ENCODE results near the gene STMN1. TPM values are rescaled to one million over a fixed set of nuclear protein-coding genes. Genes with fewer than 3 reads are reported as not detected.

Gene STMN1
- total RNA-seq, 1 experiment from 2014 or later: 346 TPM

DNA sequence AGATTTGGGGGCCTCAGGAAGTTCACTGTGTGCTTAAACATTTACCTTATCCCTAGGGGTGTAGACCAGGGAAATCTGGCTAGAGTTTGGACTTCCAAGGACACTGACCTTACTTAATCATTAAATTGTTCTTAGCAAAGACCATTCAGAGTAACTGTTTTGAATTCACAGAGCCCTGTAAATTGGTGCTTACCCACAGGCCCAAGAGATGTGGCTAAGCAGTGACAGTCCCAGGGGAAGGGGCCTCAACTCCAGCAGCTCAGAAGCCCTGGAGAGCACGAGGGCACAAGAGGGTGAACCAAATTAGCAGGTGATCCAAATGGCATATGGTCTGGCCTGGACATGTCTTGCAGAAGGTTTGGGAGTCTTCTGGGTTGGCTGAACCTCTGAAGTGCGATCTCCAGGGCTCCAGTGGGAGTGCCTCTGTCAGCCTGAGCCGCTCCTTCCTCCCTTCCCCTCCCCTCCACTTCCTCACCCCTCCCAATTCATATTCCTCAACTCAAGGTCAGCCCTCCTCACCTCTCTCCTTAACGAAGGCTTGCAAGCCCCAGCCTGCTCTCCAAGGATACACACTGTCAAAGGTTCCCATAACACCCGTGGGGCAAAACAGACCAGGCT is 35.0 kb downstream of the STMN1 start:
- DNase-seq (ENCODE audit: low spot score): no peak

DNA sequence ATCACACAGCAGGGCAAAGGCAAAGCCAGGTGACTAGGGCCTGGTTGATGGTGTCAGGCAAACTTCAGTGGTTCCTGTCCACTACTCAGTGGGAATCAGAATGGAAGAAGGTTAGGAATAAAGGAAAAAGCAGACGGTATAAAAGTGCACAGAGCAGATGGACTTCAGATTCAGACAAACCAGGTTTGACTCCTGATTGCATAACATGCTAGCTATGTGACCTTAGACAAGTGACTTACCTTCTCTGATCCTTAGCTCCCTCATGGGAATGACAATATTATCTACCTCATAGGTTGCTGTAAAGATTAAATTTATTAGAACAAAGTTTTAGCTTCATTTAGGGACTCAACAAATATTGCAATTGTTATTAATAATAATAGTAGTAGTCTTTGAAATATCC is 35.6 kb downstream of the STMN1 start:
- DNase-seq (ENCODE audit: low spot score): no peak

DNA sequence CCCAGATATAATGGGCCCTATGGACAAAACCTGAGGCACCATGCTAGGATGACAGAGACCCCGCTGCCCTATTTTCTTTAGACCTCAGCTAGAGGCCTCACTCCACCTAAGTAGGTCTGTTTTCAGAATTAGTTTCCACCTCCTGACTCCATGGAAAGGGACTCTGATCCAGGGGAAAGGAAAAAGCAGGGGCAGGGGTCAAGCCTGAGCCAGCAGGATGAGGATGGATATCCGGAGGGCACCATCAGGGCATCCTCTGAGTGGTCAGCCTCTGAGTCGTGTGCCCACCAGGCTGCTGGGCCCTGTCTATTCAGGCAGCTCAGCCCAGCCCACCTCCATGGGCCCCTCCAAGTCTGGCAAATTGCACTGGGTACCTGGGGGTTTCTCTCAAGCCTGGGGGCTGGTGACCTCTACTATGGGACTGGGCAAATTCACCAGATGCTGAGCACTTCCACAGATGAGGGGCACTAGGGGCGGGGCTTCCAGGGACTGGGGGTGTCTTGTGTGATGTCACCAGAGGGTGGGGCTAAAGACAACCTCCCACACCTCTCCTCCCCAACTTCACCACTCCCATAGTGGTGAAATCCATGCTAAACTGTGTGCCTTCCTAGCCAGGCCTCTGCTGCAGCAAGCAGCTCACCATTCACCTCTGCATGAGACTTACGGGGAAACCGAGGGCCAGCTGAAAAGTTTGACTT is 36.2 kb downstream of the STMN1 start:
- DNase-seq (ENCODE audit: low spot score): no peak

DNA sequence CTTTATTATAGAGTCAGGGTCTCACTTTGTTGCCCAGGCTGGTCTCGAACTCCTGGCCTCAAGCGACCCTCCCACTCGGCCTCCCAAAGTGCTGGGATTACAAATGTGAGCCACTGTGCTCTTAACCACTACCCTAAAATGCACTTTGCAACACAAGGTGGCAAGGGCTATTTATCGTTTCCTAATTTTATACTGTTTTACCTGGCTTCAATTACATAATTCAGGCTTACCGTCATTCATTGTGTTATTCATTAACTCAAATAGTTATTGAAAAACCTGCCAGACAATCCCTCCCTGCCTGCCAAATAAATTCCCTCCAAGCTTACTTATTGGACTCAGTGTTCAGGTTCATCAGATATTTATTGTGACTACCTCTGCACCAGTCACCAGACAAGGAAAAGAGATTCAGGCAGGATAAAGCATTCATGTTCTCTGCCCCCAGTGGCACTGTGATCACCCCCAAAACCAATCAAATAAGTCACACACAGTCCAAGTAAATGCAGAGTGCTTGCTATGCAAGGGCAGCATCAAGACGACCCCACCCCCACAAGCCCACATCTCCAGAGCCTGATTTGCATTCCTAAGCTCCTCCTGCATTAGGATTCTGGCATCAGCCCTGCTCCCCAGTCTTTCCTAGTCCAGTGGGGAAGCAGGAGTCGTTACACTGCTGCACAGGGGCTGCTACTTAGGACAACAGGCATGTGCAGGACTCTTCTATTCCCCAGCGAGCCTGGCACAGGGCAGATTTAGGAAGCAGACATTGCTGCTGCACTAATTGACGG is 38.8 kb downstream of the STMN1 start:
- DNase-seq (ENCODE audit: low spot score): no peak

DNA sequence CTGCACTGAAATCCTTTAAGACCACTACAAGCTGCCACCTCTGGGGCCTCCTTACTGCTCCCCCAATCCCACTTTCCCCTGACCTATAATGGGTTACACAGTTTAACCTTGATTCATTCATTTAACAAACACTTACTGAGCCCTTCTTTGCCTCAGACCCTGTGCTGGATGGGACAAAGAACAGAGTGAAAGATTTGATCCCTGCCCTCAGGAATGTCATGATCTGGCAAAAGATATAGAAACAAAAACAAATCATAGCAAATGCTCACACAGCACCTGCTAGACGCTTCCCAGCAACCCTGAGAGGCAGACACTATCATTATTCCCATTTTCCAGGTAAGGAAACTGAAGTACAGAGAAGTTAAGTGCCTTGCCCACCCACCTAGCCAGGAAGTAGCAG is 39.9 kb downstream of the STMN1 start:
- no peak for DNase-seq (ENCODE audit: low spot score)

DNA sequence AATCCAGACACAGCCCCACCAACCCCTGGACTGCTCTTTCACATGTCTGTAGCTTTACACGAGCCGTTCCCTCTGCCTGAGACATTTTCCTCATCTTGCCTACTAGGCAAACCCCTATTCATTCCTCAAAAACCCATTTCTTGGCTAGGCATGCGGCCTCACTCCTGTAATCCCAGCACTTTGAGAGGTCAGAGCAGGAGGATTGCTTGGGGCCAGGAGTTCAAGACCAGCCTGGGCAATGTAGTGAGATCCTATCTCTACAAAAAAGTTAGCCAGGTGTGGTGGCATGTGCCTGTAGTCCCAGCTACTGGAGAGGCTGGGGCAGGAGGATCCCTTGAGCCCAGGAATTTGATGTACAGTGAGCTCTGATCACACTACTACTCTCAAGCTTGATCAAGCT is 41.8 kb downstream of the STMN1 start:
- DNase-seq (ENCODE audit: low spot score): no peak

DNA sequence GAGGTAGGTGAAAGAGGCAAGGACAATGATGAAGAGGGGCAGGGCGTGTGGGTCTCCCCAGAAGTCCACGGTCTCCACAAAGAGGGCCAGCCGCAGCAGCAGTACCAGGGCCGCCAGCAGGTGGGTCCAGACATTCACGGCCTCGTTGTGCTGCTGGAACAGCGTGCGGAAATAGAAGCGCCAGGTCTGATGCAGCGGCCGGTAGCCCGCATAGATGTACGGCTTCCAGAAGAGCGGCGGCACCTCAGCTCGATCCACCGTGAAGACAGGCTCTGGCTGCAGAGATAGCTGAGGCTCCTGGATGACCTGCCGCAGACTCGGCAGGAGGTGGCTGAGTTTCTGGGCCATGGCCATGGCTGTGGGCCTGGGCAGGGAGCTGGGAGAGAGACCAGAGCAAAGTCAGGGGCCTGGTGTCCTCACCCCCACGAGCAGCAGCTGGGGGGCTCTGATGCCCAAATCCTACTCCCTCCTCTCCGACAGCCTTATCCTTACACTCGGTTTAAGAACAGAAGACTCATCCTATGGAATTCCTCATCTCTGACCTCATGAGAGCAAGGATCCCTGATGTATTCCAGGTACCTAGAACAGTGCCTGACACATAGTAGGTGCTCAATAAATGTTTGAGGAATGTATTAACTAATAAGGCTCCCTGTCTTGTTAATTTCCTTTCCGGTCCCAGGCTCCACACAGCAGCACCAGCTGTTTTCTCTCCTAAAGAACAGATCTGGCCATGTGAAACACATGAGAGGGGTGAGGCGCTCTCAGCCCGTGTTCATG is 42.5 kb downstream of the STMN1 start:
- DNase-seq (ENCODE audit: low spot score): no peak

DNA sequence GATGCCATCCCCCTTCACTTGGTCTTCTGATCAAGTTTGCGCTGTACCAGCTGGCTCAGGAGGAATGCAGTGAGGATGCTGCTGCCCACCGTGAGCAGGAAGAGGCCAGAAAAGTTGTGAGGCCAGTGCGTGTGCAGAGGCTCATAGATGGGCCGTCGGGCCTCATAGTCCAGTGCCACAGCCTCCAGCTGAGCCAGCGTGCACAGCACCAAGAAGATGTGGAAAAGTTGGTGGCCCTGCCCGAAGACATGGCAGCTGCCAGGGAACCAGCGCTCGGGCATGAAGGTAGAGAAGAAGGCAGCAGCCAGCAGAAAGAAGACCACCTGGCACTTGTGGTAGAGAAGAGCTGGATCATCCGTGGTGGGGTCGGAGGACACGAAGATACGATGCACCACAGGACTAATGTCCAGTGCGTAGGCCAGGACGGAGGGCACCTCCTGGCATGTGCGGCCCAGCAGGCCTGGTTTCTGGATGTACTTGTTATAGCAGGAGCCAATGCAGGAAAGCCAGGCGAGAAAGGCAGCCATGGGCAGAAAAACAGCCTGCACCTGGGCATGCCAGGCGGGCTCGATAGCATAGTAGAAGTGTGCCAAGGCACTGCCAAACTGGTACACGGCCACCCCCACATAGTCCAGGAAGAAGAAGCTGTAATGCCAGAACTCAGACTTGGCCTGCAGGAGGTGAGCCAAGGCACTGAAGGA is 43.3 kb downstream of the STMN1 start:
- no peak for DNase-seq (ENCODE audit: low spot score)

DNA sequence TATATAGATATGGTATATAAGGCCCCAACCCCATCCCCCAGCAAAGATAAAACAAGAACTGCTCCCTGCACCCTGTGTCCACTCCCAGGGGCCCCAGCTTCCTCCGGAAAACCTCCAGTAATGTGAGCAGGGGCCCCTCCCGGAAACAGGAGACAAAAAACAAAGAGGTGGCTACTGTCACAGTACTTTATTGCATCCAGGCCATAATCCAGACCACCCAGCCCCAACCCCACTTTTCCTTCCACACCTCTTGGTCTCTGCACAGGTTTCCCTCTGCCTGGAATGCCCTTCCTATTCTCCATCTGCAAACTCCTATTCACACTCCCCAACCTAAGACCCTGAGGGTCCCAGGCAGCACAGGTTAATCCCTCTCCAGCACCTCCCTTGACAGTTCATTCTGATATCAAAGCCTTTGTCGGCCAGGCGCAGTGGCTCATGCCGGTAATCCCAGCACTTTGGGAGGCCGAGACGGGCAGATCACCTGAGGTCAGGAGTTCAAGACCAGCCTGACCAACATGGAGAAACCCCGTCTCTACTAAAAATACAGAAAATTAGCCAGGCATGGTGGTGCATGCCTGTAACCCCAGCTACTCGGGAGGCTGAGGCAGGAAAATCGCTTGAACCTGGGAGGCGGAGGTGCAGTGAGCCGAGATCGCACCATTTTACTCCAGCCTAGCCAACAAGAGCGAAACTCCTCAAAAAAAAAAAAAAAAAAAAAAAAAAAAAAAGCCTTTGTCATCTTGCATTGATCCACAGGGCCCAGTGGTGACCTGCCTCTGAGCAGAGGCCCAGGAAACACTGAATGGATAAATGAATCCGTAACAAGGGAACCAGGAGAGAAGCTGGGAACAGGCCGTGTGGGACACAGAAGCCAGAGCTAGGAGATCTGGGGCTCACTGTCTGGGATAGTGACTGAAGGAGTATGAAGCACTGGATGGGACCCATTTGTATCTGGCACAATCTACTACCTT is 44.6 kb downstream of the STMN1 start:
- DNase-seq (ENCODE audit: low spot score): no peak

DNA sequence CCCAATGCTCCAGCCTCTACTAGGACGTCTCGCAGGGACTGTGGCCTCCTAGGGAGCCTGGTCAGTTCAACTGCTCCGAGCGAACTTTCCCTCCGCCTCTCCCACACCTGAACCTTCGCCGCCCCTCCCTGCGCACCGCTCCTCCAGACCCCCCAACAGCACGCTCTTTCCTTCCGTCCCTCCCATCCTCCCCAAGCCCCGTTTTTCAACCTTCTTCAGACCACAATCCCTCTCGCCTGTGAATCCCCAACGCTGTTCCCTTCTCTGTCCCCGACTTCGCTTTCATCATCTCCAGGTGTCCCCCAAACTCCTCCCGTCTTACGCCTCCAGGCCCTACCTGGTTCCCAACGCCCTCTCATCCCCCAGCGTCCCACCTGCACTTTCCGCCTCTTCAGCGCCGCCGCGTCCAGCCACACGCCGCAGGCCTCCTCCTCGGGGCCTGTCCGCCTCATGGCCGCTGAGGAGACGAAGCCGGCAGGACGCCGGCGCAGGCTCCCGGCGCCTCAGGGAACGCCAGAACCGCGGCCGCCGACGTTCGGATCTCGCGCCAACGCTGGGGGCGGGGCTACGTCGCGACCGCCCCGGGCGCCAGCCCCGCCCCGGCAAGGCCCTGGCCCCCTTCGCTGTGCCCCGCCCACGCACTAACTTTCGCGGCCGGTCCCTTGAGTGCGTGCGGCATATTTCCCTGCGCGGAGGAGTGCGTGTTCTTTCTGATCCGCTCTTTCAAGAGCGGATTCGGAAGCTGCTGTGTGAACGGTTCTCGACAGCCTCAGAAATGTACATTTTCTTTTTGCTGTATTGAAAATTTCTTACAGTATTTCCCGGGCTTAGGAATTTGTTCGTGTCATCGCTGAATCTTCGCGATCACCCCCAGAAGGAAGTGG is 47.1 kb downstream of the STMN1 start, which contains the start of gene AUNIP:
AUNIP (minus strand) TSS at position 552 of the 884 bp plus-strand sequence; CDS start at position 452, 100 bp downstream.
- peak; percentile 34 for DNase-seq (ENCODE audit: low spot score)

DNA sequence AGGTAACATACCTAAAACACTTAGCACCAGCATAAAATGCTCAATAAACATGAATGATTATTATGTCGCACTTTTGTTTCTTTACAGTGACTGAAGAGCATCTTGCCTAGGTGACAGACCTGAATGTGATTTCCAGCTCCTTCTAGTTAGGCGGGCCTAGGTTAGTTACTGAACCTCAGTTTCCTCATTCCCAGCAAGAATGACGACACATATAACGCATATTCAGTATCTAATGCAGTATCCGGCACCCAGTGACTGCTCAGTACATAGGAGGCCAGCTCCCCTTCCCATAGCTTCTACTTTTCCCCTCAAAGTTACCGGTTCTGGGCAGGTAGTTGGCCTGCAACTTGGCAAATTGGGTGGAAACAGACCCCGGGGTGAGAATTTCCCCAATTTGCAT is 47.7 kb downstream of the STMN1 start:
- no peak for DNase-seq (ENCODE audit: low spot score)

DNA sequence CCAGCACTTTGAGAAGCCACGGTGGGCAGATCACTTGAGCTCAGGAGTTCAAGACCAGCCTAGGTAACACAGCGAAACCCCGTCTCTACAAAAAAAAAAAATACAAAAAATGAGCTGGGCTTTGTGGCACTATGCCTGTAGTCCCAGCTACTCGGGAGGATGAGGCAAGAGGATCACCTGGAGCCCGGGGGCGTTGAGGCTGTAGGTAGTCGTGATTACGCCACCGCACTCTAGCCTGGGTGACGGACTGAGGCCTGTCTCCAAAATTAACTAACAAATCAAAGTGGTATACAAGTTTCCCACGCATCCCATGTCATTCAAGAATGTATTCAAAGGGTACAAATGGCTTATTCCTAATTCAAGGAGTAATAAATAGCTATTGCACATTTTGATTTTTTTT is 49.4 kb downstream of the STMN1 start:
- DNase-seq (ENCODE audit: low spot score): no peak

DNA sequence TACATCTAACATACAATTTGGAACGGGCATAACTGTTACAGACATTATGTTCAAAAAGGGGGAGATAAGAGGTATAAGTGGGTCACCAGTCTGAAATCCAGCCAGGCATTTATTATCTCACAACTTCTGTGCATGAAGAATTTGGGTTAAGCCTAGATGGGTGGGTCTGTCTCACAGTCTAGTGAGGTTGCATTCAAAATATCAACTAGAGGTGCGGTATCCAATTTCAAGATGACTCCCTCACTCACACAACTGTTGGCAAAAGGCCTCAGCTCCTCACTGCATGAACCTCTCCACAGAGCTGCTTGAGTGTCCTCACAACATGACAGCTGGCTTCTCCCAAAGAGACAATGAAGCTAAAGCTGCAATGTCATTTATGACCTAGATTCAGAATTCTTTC is 51.7 kb downstream of the STMN1 start:
- no peak for DNase-seq (ENCODE audit: low spot score)

Other genes starting within 250 kb of the STMN1 start
- gene SELENON, start 106.2 kb downstream of the STMN1 start, total RNA-seq (2014; rRNA removed; shearing (Covaris generic)): 21.7 and 28.4 TPM in 2 replicates
- gene MTFR1L, start 86.5 kb downstream of the STMN1 start, total RNA-seq (2014; rRNA removed; shearing (Covaris generic)): 20.8 and 26.5 TPM in 2 replicates
- gene AUNIP, start 47.0 kb downstream of the STMN1 start, total RNA-seq (2014; rRNA removed; shearing (Covaris generic)): 4.8 and 4.9 TPM in 2 replicates
- gene PAQR7, start 30.7 kb downstream of the STMN1 start, total RNA-seq (2014; rRNA removed; shearing (Covaris generic)): 0.19 and 1.1 TPM in 2 replicates
- 8.5 and 13.0 TPM in 2 replicates for gene PAFAH2, start 91.6 kb upstream of the STMN1 start, total RNA-seq (2014; rRNA removed; shearing (Covaris generic))
- gene EXTL1, start 115.4 kb upstream of the STMN1 start, total RNA-seq (2014; rRNA removed; shearing (Covaris generic)): 0.17 TPM in 1 of 2 replicates, not detected in the other
- not detected in 2 replicates for gene SLC30A2, start 139.7 kb upstream of the STMN1 start, total RNA-seq (2014; rRNA removed; shearing (Covaris generic))
- gene TRIM63, start 161.2 kb upstream of the STMN1 start, total RNA-seq (2014; rRNA removed; shearing (Covaris generic)): not detected in 2 replicates
- 4.4 and 6.1 TPM in 2 replicates for gene PDIK1L, start 205.4 kb upstream of the STMN1 start, total RNA-seq (2014; rRNA removed; shearing (Covaris generic))

Data from A172 (cell line).